ENCODE data around the gene ZFAND3.

ZFAND3 gene

GRCh38 chr6:37792457-37793033 is 27.0 kb upstream of the ZFAND3 start:
- Histone ChIP-seq H3K4me3 (ENCODE audit: low read depth in 1 of 2, low read length in 2 of 2) (no peak overlapping the region), H3K27me3 (ENCODE audit: insufficient read depth, low read length, poor library complexity) (no peaks in the 10 kb centered on the region), H3K79me2 (ENCODE audit: insufficient read depth, low read length) (no peaks in the 10 kb centered on the region), H3K4me1 (ENCODE audit: insufficient read depth, low read length) (no peaks in the 10 kb centered on the region), H3K27ac (ENCODE audit: low read length) (no peak overlapping the region), H3K4me2 (ENCODE audit: insufficient read depth, low read length) (no peak overlapping the region), H3K9ac (ENCODE audit: low read depth, low read length) (no peak overlapping the region), H2AFZ (ENCODE audit: low read depth, low read length) (no peak overlapping the region), H3K9me3 (ENCODE audit: insufficient read depth, low read length, severe bottlenecking) (no peaks in the 10 kb centered on the region), H4K20me1 (ENCODE audit: insufficient read depth, low read length) (no peaks in the 10 kb centered on the region), H3K36me3 (ENCODE audit: insufficient read depth, low read length) (no peaks in the 10 kb centered on the region)
- DNase-seq (no peak), ATAC-seq (ENCODE audit: insufficient read depth, low read depth) (no peak)
- no peak for TF ChIP-seq EZH2 (IDR thresholded peaks at IDR 0.05; ENCODE audit: borderline replicate concordance, low read depth, low read length, severe bottlenecking)

GRCh38 chr6:37793067-37793466 is 26.5 kb upstream of the ZFAND3 start:
- no peaks in the 10 kb centered on the region for H3K27me3 ChIP-seq (ENCODE audit: insufficient read depth, low read length, poor library complexity)
- TF ChIP-seq EZH2 (IDR thresholded peaks at IDR 0.05; ENCODE audit: borderline replicate concordance, low read depth, low read length, severe bottlenecking) (no peak), CTCF (IDR thresholded peaks at IDR 0.05; ENCODE audit: borderline replicate concordance, extremely low read depth, low read length, poor library complexity, severe bottlenecking) (no peak)

GRCh38 chr6:37794825-37795224 is 24.7 kb upstream of the ZFAND3 start:
- H3K4me1 ChIP-seq (ENCODE audit: insufficient read depth, low read length), result no peaks in the 10 kb centered on the region
- H4K20me1 ChIP-seq (ENCODE audit: insufficient read depth, low read length), result no peaks in the 10 kb centered on the region
- ATAC-seq (ENCODE audit: insufficient read depth, low read depth) (no peak), DNase-seq (no peak)
- H3K27me3 ChIP-seq (ENCODE audit: insufficient read depth, low read length, poor library complexity), result no peaks in the 10 kb centered on the region
- TF ChIP-seq EZH2 (IDR thresholded peaks at IDR 0.05; ENCODE audit: borderline replicate concordance, low read depth, low read length, severe bottlenecking) (no peak), CTCF (IDR thresholded peaks at IDR 0.05; ENCODE audit: borderline replicate concordance, extremely low read depth, low read length, poor library complexity, severe bottlenecking) (no peak)
- H3K36me3 ChIP-seq (ENCODE audit: insufficient read depth, low read length), result no peaks in the 10 kb centered on the region
- H3K79me2 ChIP-seq (ENCODE audit: insufficient read depth, low read length), result no peaks in the 10 kb centered on the region
- H3K4me2 ChIP-seq (ENCODE audit: insufficient read depth, low read length), result no peak overlapping the region
- H3K4me3 ChIP-seq (ENCODE audit: low read depth in 1 of 2, low read length in 2 of 2), result no peak overlapping the region
- no peak overlapping the region for H3K27ac ChIP-seq (ENCODE audit: low read length)
- H3K9ac ChIP-seq (ENCODE audit: low read depth, low read length), result no peak overlapping the region
- H2AFZ ChIP-seq (ENCODE audit: low read depth, low read length), result no peak overlapping the region
- H3K9me3 ChIP-seq (ENCODE audit: insufficient read depth, low read length, severe bottlenecking), result no peaks in the 10 kb centered on the region

More at GRCh38 chr6:37793067-37793466, 26.5 kb upstream of the ZFAND3 start:
- Histone ChIP-seq H3K27ac (ENCODE audit: low read length) (no peak overlapping the region), H3K4me2 (ENCODE audit: insufficient read depth, low read length) (no peak overlapping the region), H3K4me3 (ENCODE audit: low read depth in 1 of 2, low read length in 2 of 2) (no peak overlapping the region), H3K36me3 (ENCODE audit: insufficient read depth, low read length) (no peaks in the 10 kb centered on the region), H3K9ac (ENCODE audit: low read depth, low read length) (no peak overlapping the region), H2AFZ (ENCODE audit: low read depth, low read length) (no peak overlapping the region), H4K20me1 (ENCODE audit: insufficient read depth, low read length) (no peaks in the 10 kb centered on the region), H3K79me2 (ENCODE audit: insufficient read depth, low read length) (no peaks in the 10 kb centered on the region), H3K9me3 (ENCODE audit: insufficient read depth, low read length, severe bottlenecking) (no peaks in the 10 kb centered on the region), H3K4me1 (ENCODE audit: insufficient read depth, low read length) (no peaks in the 10 kb centered on the region)
- DNase-seq (no peak), ATAC-seq (ENCODE audit: insufficient read depth, low read depth) (no peak)

GRCh38 chr6:37798436-37799262 is 20.9 kb upstream of the ZFAND3 start:
- Histone ChIP-seq H3K4me2 (ENCODE audit: insufficient read depth, low read length) (no peak overlapping the region), H3K79me2 (ENCODE audit: insufficient read depth, low read length) (no peaks in the 10 kb centered on the region), H3K27me3 (ENCODE audit: insufficient read depth, low read length, poor library complexity) (no peaks in the 10 kb centered on the region), H3K4me3 (ENCODE audit: low read depth in 1 of 2, low read length in 2 of 2) (no peak overlapping the region), H3K36me3 (ENCODE audit: insufficient read depth, low read length) (no peaks in the 10 kb centered on the region), H3K9ac (ENCODE audit: low read depth, low read length) (no peak overlapping the region), H3K27ac (ENCODE audit: low read length) (no peak overlapping the region), H2AFZ (ENCODE audit: low read depth, low read length) (no peak overlapping the region), H3K9me3 (ENCODE audit: insufficient read depth, low read length, severe bottlenecking) (no peaks in the 10 kb centered on the region), H4K20me1 (ENCODE audit: insufficient read depth, low read length) (no peaks in the 10 kb centered on the region), H3K4me1 (ENCODE audit: insufficient read depth, low read length) (no peaks in the 10 kb centered on the region)
- DNase-seq (no peak), ATAC-seq (ENCODE audit: insufficient read depth, low read depth) (no peak)
- no peak for TF ChIP-seq CTCF (IDR thresholded peaks at IDR 0.05; ENCODE audit: borderline replicate concordance, extremely low read depth, low read length, poor library complexity, severe bottlenecking)
- TF ChIP-seq EZH2 (IDR thresholded peaks at IDR 0.05; ENCODE audit: borderline replicate concordance, low read depth, low read length, severe bottlenecking), result no peak
